K562 (cell line): ENCODE measurements around the gene AKAP3. TPM values are rescaled to one million over a fixed set of nuclear protein-coding genes. Genes with fewer than 3 reads are reported as not detected.

Experiments
- ATAC-seq: fragments of 200-7000 bp; cut with Tn5 transposase; 3 replicates; pipeline ENCODE4 v1.9.1; 2020; ENCODE audit warnings: moderate library complexity
- BruUV-seq: library from RNA; stranded (reverse); fragments of 400-500 nt; replicated peaks from 2 replicates; lab custom pipeline; 2021; lab: Mats Ljungman, UMichigan
- CTCF ChIA-PET: fragments of 300-600 bp; formaldehyde crosslinking; extraction: SDS; loops from one replicate; lab custom pipeline; 2021; ENCODE audit warnings: low intra/inter-chr PET ratio; lab: Yijun Ruan, JAX
- POLR2A ChIA-PET: fragments of 300-600, 350-650 bp; sonication (Branson Sonifier 250); formaldehyde crosslinking; extraction: SDS; loops from one replicate; lab custom pipeline; 2021; ENCODE audit warnings: antibody characterized with exemption, inconsistent platforms; lab: Yijun Ruan, JAX
- DNase-seq, 4 experiments: peaks; one replicate each; pipeline versions ENCODE4 v3.0.0 to v3.0.0-alpha.2; 2011 to 2018; ENCODE audit warnings: low spot score in 3 of 4, mixed read lengths in 3 of 4; ENCODE audit errors: extremely low read depth in 1 of 4
- FAIRE-seq: peaks from 2 replicates; lab custom pipeline; 2011; peaks lifted over from hg19 to GRCh38; lab: Jason Lieb, UNC
- H2AFZ ChIP-seq: 2 replicates; pipeline ENCODE4 v1.6.0; 2011; ENCODE audit warnings: low read depth, low read length, control low read depth, inconsistent platforms
- H3K27ac ChIP-seq: fragments of 200-600 bp; 3 replicates; pipeline ENCODE4 v1.8.0; 2011; ENCODE audit warnings: low read depth, mild to moderate bottlenecking, control low read depth, inconsistent platforms, low read length, moderate library complexity, mixed read lengths; ENCODE audit errors: extremely low read depth
- H3K27me3 ChIP-seq, 2 experiments: fragments of 300-600 bp in 1 of 2; 2 replicates in 1 of 2; 3 replicates in 1 of 2; pipeline versions ENCODE4 v1.6.0 to v1.8.0; 2011; ENCODE audit warnings: inconsistent platforms in 2 of 2, low read length in 2 of 2, mild to moderate bottlenecking in 1 of 2, mixed read lengths in 1 of 2, moderate library complexity in 1 of 2; ENCODE audit not compliant: control insufficient read depth in 2 of 2, insufficient read depth in 2 of 2
- H3K36me3 ChIP-seq: fragments of 300-600 bp; 3 replicates; pipeline ENCODE4 v1.8.0; 2011; ENCODE audit warnings: mild to moderate bottlenecking, low read length, inconsistent platforms; ENCODE audit not compliant: control insufficient read depth, insufficient read depth
- H3K4me1 ChIP-seq, 2 experiments: fragments of 200-600 bp in 1 of 2; replicated peaks in 1 of 2; 2 replicates in 1 of 2; 3 replicates in 1 of 2; pipeline versions ENCODE4 v1.5.1 to v1.8.0; 2011; ENCODE audit warnings: inconsistent platforms in 2 of 2, low read length in 2 of 2, mild to moderate bottlenecking in 1 of 2, mixed read lengths in 1 of 2, moderate library complexity in 1 of 2; ENCODE audit not compliant: control insufficient read depth in 2 of 2, insufficient read depth in 2 of 2
- H3K4me2 ChIP-seq: 2 replicates; pipeline ENCODE4 v1.6.1; 2011; ENCODE audit warnings: low read length, control low read depth, inconsistent platforms, mixed read lengths; ENCODE audit not compliant: insufficient read depth
- H3K4me3 ChIP-seq: fragments of 200-600 bp; sonication (generic), shearing (Covaris generic); 2 replicates; pipeline ENCODE4 v1.5.1; 2016; ENCODE audit warnings: control low read depth, inconsistent platforms
- H3K79me2 ChIP-seq: fragments of 200-600 bp; 3 replicates; pipeline ENCODE4 v1.8.0; 2011; ENCODE audit warnings: low read length, inconsistent platforms; ENCODE audit not compliant: control insufficient read depth, insufficient read depth
- H3K9ac ChIP-seq, 2 experiments: 2 replicates each; pipeline versions ENCODE4 v1.6.0 to v1.6.1; 2011; ENCODE audit warnings: low read depth in 2 of 2, low read length in 2 of 2, control low read depth in 1 of 2, inconsistent platforms in 1 of 2, mild to moderate bottlenecking in 1 of 2, mixed read lengths in 1 of 2; ENCODE audit not compliant: insufficient read depth in 1 of 2
- H3K9me1 ChIP-seq: one replicate; pipeline ENCODE4 v1.6.0; 2011; ENCODE audit warnings: inconsistent platforms, mild to moderate bottlenecking, low read length, moderate library complexity; ENCODE audit not compliant: control insufficient read depth, insufficient read depth
- H3K9me3 ChIP-seq: replicated peaks from 2 replicates; pipeline ENCODE4 v1.5.1; 2011; ENCODE audit warnings: low read depth, low read length, inconsistent platforms; ENCODE audit not compliant: control insufficient read depth, insufficient read depth
- H4K20me1 ChIP-seq: replicated peaks from 2 replicates; pipeline ENCODE4 v1.6.1; 2011; ENCODE audit warnings: low read length, inconsistent platforms, mixed read lengths; ENCODE audit not compliant: control insufficient read depth, insufficient read depth
- BRD4 ChIP-seq: fragments of 200-600 bp; sonication (generic); IDR thresholded peaks from 2 replicates; pipeline ENCODE4 v1.6.1; 2017; ENCODE audit warnings: inconsistent platforms
- EP300 ChIP-seq: IDR thresholded peaks from 2 replicates; pipeline ENCODE4 v1.6.1; 2012; ENCODE audit warnings: low read length, improper control_type of control experiment
- ETS2 ChIP-seq: IDR thresholded peaks from 2 replicates; pipeline ENCODE4 v1.6.1; 2016; ENCODE audit warnings: borderline replicate concordance, missing genetic modification characterization, mild to moderate bottlenecking, moderate library complexity, missing compliant biosample characterization; ENCODE audit not compliant: poor library complexity, severe bottlenecking
- FOXA3 ChIP-seq, 2 experiments: fragments of 450-650 bp in 1 of 2; sonication (generic) in 1 of 2; formaldehyde crosslinking; IDR thresholded peaks in 1 of 2; conservative IDR thresholded peaks in 1 of 2; 2 replicates each; pipeline versions ENCODE4 v1.4.0 to v1.8.0; 2020 to 2022; ENCODE audit warnings: mild to moderate bottlenecking in 2 of 2, missing genetic modification reagents in 1 of 2
- NCOA6 ChIP-seq: fragments of 450-650 bp; IDR thresholded peaks from 2 replicates; pipeline ENCODE4 v1.6.1; 2017; ENCODE audit warnings: mild to moderate bottlenecking
- NR2F6 ChIP-seq: fragments of 450-650 bp; formaldehyde crosslinking; IDR thresholded peaks from 2 replicates; pipeline ENCODE4 v1.4.0; 2020; ENCODE audit warnings: mild to moderate bottlenecking
- PHTF2 ChIP-seq: fragments of 250-450 bp; sonication (Bioruptor Pico); IDR thresholded peaks from 2 replicates; pipeline ENCODE4 v1.5.0; 2021; ENCODE audit warnings: mild to moderate bottlenecking
- RREB1 ChIP-seq: fragments of 250-450 bp; sonication (Bioruptor Pico); IDR thresholded peaks from 2 replicates; pipeline ENCODE4 v1.4.0; 2020
- TGIF2 ChIP-seq: sonication (generic); formaldehyde crosslinking; IDR thresholded peaks from 2 replicates; pipeline ENCODE4 v1.8.1; 2022; ENCODE audit warnings: mild to moderate bottlenecking, missing genetic modification reagents, moderate library complexity
- TSHZ1 ChIP-seq: fragments of 250-450 bp; sonication (Bioruptor Pico); IDR thresholded peaks from 2 replicates; pipeline ENCODE4 v1.4.0; 2020; ENCODE audit warnings: mild to moderate bottlenecking, moderate library complexity
- ZNF584 ChIP-seq: fragments of 200-800 bp; sonication (Bioruptor generic); IDR thresholded peaks from 2 replicates; pipeline ENCODE4 v1.6.1; 2016; ENCODE audit warnings: low read depth, mild to moderate bottlenecking, missing genetic modification characterization, missing compliant biosample characterization
- ZSCAN32 ChIP-seq: fragments of 450-650 bp; formaldehyde crosslinking; IDR thresholded peaks from 2 replicates; pipeline ENCODE4 v1.4.0; 2020; ENCODE audit warnings: mild to moderate bottlenecking, moderate library complexity
- WGBS: fragments of 100-300 bp; shearing (Covaris generic); methylation state at CpG from one replicate; pipeline ENCODE4 v1.1.6; 2016; ENCODE audit warnings: low coverage, mixed read lengths; ENCODE audit not compliant: insufficient coverage; ENCODE audit errors: missing lambda C conversion rate; 5-methylcytosine and 5-hydroxymethylcytosine counted together
- in situ Hi-C: fragments of 300-500 bp; cut with MboI; formaldehyde crosslinking; loops from 4 replicates; pipeline ENCODE4 v1.15.0; 2018; ENCODE audit warnings: inconsistent platforms, mixed read lengths
- intact Hi-C: fragments of 100-400 bp; cut with micrococcal nuclease; formaldehyde crosslinking; loops from 2 replicates; pipeline ENCODE4 v1.14.2; 2022
- polyA plus RNA-seq, 8 experiments: library from polyadenylated mRNA; depleted of rRNA in 4 of 8; stranded (reverse) in 5 of 8; unstranded in 3 of 8; fragments of >200 nt; fragmentation: Nextera tagmentation in 2 of 8; fragmentation: Illumina TruSeq in 1 of 8; extraction: Ambion mirVana in 2 of 8; extraction: Trizol in 1 of 8; gene quantifications; 2 replicates each; pipeline versions ENCODE4 v1.2.1 to v1.2.3, GENCODE V29; 2011 to 2014; ENCODE audit warnings: inconsistent platforms in 1 of 8, missing spikeins in 1 of 8
- total RNA-seq, 7 experiments: library from RNA; depleted of rRNA in 6 of 7; stranded (reverse); fragments of >200 nt in 6 of 7; fragmentation: Illumina TruSeq in 2 of 7; extraction: Trizol in 2 of 7; gene quantifications; 2 replicates each; pipeline versions ENCODE4 v1.2.1 to v1.2.3, GENCODE V29; 2011 to 2021; ENCODE audit warnings: low replicate concordance in 1 of 7

AKAP3 gene
- total and polyA plus RNA-seq, 9 of the 15 experiments (the other 6 are each of a cell fraction or from before 2014, with no cell fraction given) = 0.17 to 2.8 (median 0.43) TPM

GRCh38 chr12:4595881-4596280, 53.0 kb downstream of the AKAP3 start (continued):
- no peak for TF ChIP-seq ZSCAN32 (CRISPR knock-in tag)
- TF ChIP-seq BRD4 = no peak
- TF ChIP-seq ZNF584 = no peak
- TF ChIP-seq RREB1 (CRISPR knock-in tag) = no peak
- no peak for TF ChIP-seq NCOA6

- no peak for DNase-seq
- H3K79me2 ChIP-seq = no peaks in the 10 kb centered on the region
- no peak for FAIRE-seq
- in situ Hi-C loops = no loop called here
- no peak overlapping the region for H2AFZ ChIP-seq
- no peaks in the 10 kb centered on the region for H4K20me1 ChIP-seq
- ATAC-seq = no peak
- no peaks in the 10 kb centered on the region for H3K36me3 ChIP-seq
- WGBS = 7% methylated on average over 7 of the region's 7 CpGs
- H3K9me3 ChIP-seq = no peaks in the 10 kb centered on the region
- H3K27me3 ChIP-seq = peaks cover 5 to 28% of the 10 kb centered on the region in 2 experiments; a peak in 3 of 5 replicates
- H3K4me2 ChIP-seq = no peak overlapping the region
- no peak overlapping the region for H3K4me3 ChIP-seq
- BruUV-seq = no TSS peak
- no peak overlapping the region; a peak in 1 of 4 replicates for H3K9ac ChIP-seq
- no peaks in the 10 kb centered on the region for H3K9me1 ChIP-seq
- intact Hi-C loops = no loop called here
- ChIA-PET CTCF (no interaction called here), POLR2A (interaction anchor here (0.6 to 0.8 kb wide), 2 partner anchors 10 to 21 kb away, joined by 3 to 4 read pairs; no protein-coding TSS in a partner anchor)
- H3K27ac ChIP-seq = no peak overlapping the region
- H3K4me1 ChIP-seq = no peaks in the 10 kb centered on the region
- TF ChIP-seq EP300 (no peak), TGIF2 (CRISPR knock-in tag) (no peak), PHTF2 (CRISPR knock-in tag) (no peak), NR2F6 (CRISPR knock-in tag) (no peak), FOXA3 (CRISPR knock-in tag; conservative IDR thresholded peaks at IDR 0.05 in 1 of 2, IDR thresholded peaks at IDR 0.05 in 1 of 2) (no peak), ETS2 (tag) (no peak), TSHZ1 (CRISPR knock-in tag) (no peak)
Observed at GRCh38 chr12:4591180-4591687, 57.6 kb downstream of the AKAP3 start.
